ENCODE results near the gene GALNT17.

GALNT17 gene

GRCh38 chr7:71409550-71410157 lies 277.7 kb downstream of the GALNT17 start:
- Histone ChIP-seq H3K9me3 (ENCODE audit: control insufficient read depth, low read depth, low read length) (no peaks in the 10 kb centered on the region), H3K27me3 (ENCODE audit: control insufficient read depth, insufficient read depth, low read length) (no peaks in the 10 kb centered on the region), H3K4me1 (ENCODE audit: control insufficient read depth, low read depth, low read length) (no peaks in the 10 kb centered on the region), H3K36me3 (ENCODE audit: control insufficient read depth, low read depth, low read length) (no peaks in the 10 kb centered on the region), H3K27ac (ENCODE audit: low read length) (no peak overlapping the region), H3K9ac (ENCODE audit: low read length) (no peak overlapping the region), H3K4me3 (ENCODE audit: low read length) (no peak overlapping the region)

- H3K27ac ChIP-seq (ENCODE audit: low read length), result no peak overlapping the region
- H3K4me1 ChIP-seq (ENCODE audit: control insufficient read depth, low read depth, low read length), result no peaks in the 10 kb centered on the region
- no peak overlapping the region for H3K9ac ChIP-seq (ENCODE audit: low read length)
- H3K9me3 ChIP-seq (ENCODE audit: control insufficient read depth, low read depth, low read length), result no peaks in the 10 kb centered on the region
- H3K27me3 ChIP-seq (ENCODE audit: control insufficient read depth, insufficient read depth, low read length), result no peaks in the 10 kb centered on the region
- no peak overlapping the region for H3K4me3 ChIP-seq (ENCODE audit: low read length)
- no peaks in the 10 kb centered on the region for H3K36me3 ChIP-seq (ENCODE audit: control insufficient read depth, low read depth, low read length)
These were observed 279.5 kb downstream of the GALNT17 start for GRCh38 chr7:71411475-71411874.

- no peaks in the 10 kb centered on the region for H3K4me1 ChIP-seq (ENCODE audit: control insufficient read depth, low read depth, low read length)
- no peaks in the 10 kb centered on the region for H3K9me3 ChIP-seq (ENCODE audit: control insufficient read depth, low read depth, low read length)
- no peak overlapping the region for H3K9ac ChIP-seq (ENCODE audit: low read length)
- no peak overlapping the region for H3K4me3 ChIP-seq (ENCODE audit: low read length)
- H3K36me3 ChIP-seq (ENCODE audit: control insufficient read depth, low read depth, low read length), result peaks cover 10% of the 10 kb centered on the region
- no peaks in the 10 kb centered on the region for H3K27me3 ChIP-seq (ENCODE audit: control insufficient read depth, insufficient read depth, low read length)
- H3K27ac ChIP-seq (ENCODE audit: low read length), result no peak overlapping the region
These were observed 282.5 kb downstream of the GALNT17 start for GRCh38 chr7:71414490-71414889.

GRCh38 chr7:71419546-71420337 lies 287.8 kb downstream of the GALNT17 start:
- Histone ChIP-seq H3K9ac (ENCODE audit: low read length) (no peak overlapping the region), H3K36me3 (ENCODE audit: control insufficient read depth, low read depth, low read length) (peaks cover 20% of the 10 kb centered on the region), H3K27ac (ENCODE audit: low read length) (no peak overlapping the region), H3K9me3 (ENCODE audit: control insufficient read depth, low read depth, low read length) (no peaks in the 10 kb centered on the region), H3K27me3 (ENCODE audit: control insufficient read depth, insufficient read depth, low read length) (no peaks in the 10 kb centered on the region), H3K4me1 (ENCODE audit: control insufficient read depth, low read depth, low read length) (no peaks in the 10 kb centered on the region), H3K4me3 (ENCODE audit: low read length) (no peak overlapping the region)

- H3K9me3 ChIP-seq (ENCODE audit: control insufficient read depth, low read depth, low read length), result no peaks in the 10 kb centered on the region
- H3K4me3 ChIP-seq (ENCODE audit: low read length), result no peak overlapping the region
- H3K27ac ChIP-seq (ENCODE audit: low read length), result no peak overlapping the region
- peaks cover 15% of the 10 kb centered on the region for H3K36me3 ChIP-seq (ENCODE audit: control insufficient read depth, low read depth, low read length)
- H3K4me1 ChIP-seq (ENCODE audit: control insufficient read depth, low read depth, low read length), result no peaks in the 10 kb centered on the region
- no peak overlapping the region for H3K9ac ChIP-seq (ENCODE audit: low read length)
- H3K27me3 ChIP-seq (ENCODE audit: control insufficient read depth, insufficient read depth, low read length), result no peaks in the 10 kb centered on the region
These were observed 290.2 kb downstream of the GALNT17 start for GRCh38 chr7:71422104-71422503.

GRCh38 chr7:71424166-71425035 lies 292.5 kb downstream of the GALNT17 start:
- Histone ChIP-seq H3K9me3 (ENCODE audit: control insufficient read depth, low read depth, low read length) (no peaks in the 10 kb centered on the region), H3K4me3 (ENCODE audit: low read length) (no peak overlapping the region), H3K36me3 (ENCODE audit: control insufficient read depth, low read depth, low read length) (peaks cover 17% of the 10 kb centered on the region), H3K4me1 (ENCODE audit: control insufficient read depth, low read depth, low read length) (peaks cover 4% of the 10 kb centered on the region), H3K27me3 (ENCODE audit: control insufficient read depth, insufficient read depth, low read length) (no peaks in the 10 kb centered on the region), H3K27ac (ENCODE audit: low read length) (no peak overlapping the region), H3K9ac (ENCODE audit: low read length) (no peak overlapping the region)

- Histone ChIP-seq H3K4me1 (ENCODE audit: control insufficient read depth, low read depth, low read length) (peaks cover 4% of the 10 kb centered on the region), H3K4me3 (ENCODE audit: low read length) (no peak overlapping the region), H3K27me3 (ENCODE audit: control insufficient read depth, insufficient read depth, low read length) (no peaks in the 10 kb centered on the region)
These were observed 297.1 kb downstream of the GALNT17 start for GRCh38 chr7:71429083-71429482.

GRCh38 chr7:71430246-71430645 lies 298.3 kb downstream of the GALNT17 start:
- H3K9me3 ChIP-seq (ENCODE audit: control insufficient read depth, low read depth, low read length), result no peaks in the 10 kb centered on the region
- H3K27ac ChIP-seq (ENCODE audit: low read length), result no peak overlapping the region
- peaks cover 11% of the 10 kb centered on the region for H3K36me3 ChIP-seq (ENCODE audit: control insufficient read depth, low read depth, low read length)
- peaks cover 4% of the 10 kb centered on the region for H3K4me1 ChIP-seq (ENCODE audit: control insufficient read depth, low read depth, low read length)
- no peaks in the 10 kb centered on the region for H3K27me3 ChIP-seq (ENCODE audit: control insufficient read depth, insufficient read depth, low read length)
- H3K4me3 ChIP-seq (ENCODE audit: low read length), result no peak overlapping the region
- H3K9ac ChIP-seq (ENCODE audit: low read length), result no peak overlapping the region

More at GRCh38 chr7:71429083-71429482, 297.1 kb downstream of the GALNT17 start:
- Histone ChIP-seq H3K27ac (ENCODE audit: low read length) (peak overlapping the region; percentile 43), H3K36me3 (ENCODE audit: control insufficient read depth, low read depth, low read length) (peaks cover 11% of the 10 kb centered on the region), H3K9ac (ENCODE audit: low read length) (no peak overlapping the region), H3K9me3 (ENCODE audit: control insufficient read depth, low read depth, low read length) (no peaks in the 10 kb centered on the region)

- no peaks in the 10 kb centered on the region for H3K9me3 ChIP-seq (ENCODE audit: control insufficient read depth, low read depth, low read length)
- H3K27ac ChIP-seq (ENCODE audit: low read length), result no peak overlapping the region
- no peak overlapping the region for H3K9ac ChIP-seq (ENCODE audit: low read length)
- H3K4me3 ChIP-seq (ENCODE audit: low read length), result no peak overlapping the region
- H3K27me3 ChIP-seq (ENCODE audit: control insufficient read depth, insufficient read depth, low read length), result no peaks in the 10 kb centered on the region
- peaks cover 11% of the 10 kb centered on the region for H3K4me1 ChIP-seq (ENCODE audit: control insufficient read depth, low read depth, low read length)
- no peaks in the 10 kb centered on the region for H3K36me3 ChIP-seq (ENCODE audit: control insufficient read depth, low read depth, low read length)
These were observed 307.4 kb downstream of the GALNT17 start for GRCh38 chr7:71439321-71439720.

- no peaks in the 10 kb centered on the region for H3K36me3 ChIP-seq (ENCODE audit: control insufficient read depth, low read depth, low read length)
- no peak overlapping the region for H3K4me3 ChIP-seq (ENCODE audit: low read length)
- H3K9me3 ChIP-seq (ENCODE audit: control insufficient read depth, low read depth, low read length), result no peaks in the 10 kb centered on the region
- H3K27ac ChIP-seq (ENCODE audit: low read length), result no peak overlapping the region
- H3K4me1 ChIP-seq (ENCODE audit: control insufficient read depth, low read depth, low read length), result peaks cover 17% of the 10 kb centered on the region
- H3K27me3 ChIP-seq (ENCODE audit: control insufficient read depth, insufficient read depth, low read length), result no peaks in the 10 kb centered on the region
- no peak overlapping the region for H3K9ac ChIP-seq (ENCODE audit: low read length)
These were observed 310.7 kb downstream of the GALNT17 start for GRCh38 chr7:71442492-71443190.

GRCh38 chr7:71443191-71443530 lies 311.2 kb downstream of the GALNT17 start:
- H3K27me3 ChIP-seq (ENCODE audit: control insufficient read depth, insufficient read depth, low read length), result no peaks in the 10 kb centered on the region
- peaks cover 22% of the 10 kb centered on the region for H3K4me1 ChIP-seq (ENCODE audit: control insufficient read depth, low read depth, low read length)
- no peak overlapping the region for H3K9ac ChIP-seq (ENCODE audit: low read length)
- H3K36me3 ChIP-seq (ENCODE audit: control insufficient read depth, low read depth, low read length), result no peaks in the 10 kb centered on the region
- no peaks in the 10 kb centered on the region for H3K9me3 ChIP-seq (ENCODE audit: control insufficient read depth, low read depth, low read length)
- H3K4me3 ChIP-seq (ENCODE audit: low read length), result no peak overlapping the region
- H3K27ac ChIP-seq (ENCODE audit: low read length), result no peak overlapping the region
